IPS-20b (cell line): ENCODE data around the gene CHKA.

Experiments used
- H3K27ac ChIP-seq: one replicate; pipeline ENCODE4 v1.5.1; 2013; ENCODE audit warnings: low read length
- H3K27me3 ChIP-seq: 2 replicates; pipeline ENCODE4 v1.6.1; 2013; ENCODE audit warnings: mild to moderate bottlenecking, low read length, inconsistent platforms; ENCODE audit not compliant: insufficient read depth
- H3K36me3 ChIP-seq: 2 replicates; pipeline ENCODE4 v1.6.1; 2013; ENCODE audit warnings: low read depth, mild to moderate bottlenecking, inconsistent platforms, low read length, moderate library complexity; ENCODE audit not compliant: insufficient read depth
- H3K4me1 ChIP-seq: 2 replicates; pipeline ENCODE4 v1.6.1; 2013; ENCODE audit warnings: mild to moderate bottlenecking, control low read depth, inconsistent platforms, low read length, moderate library complexity; ENCODE audit not compliant: insufficient read depth
- H3K4me3 ChIP-seq: 2 replicates; pipeline ENCODE4 v1.5.1; 2013; ENCODE audit warnings: mild to moderate bottlenecking, low read length, inconsistent platforms
- H3K9ac ChIP-seq: 2 replicates; pipeline ENCODE4 v1.6.1; 2013; ENCODE audit warnings: low read depth, mild to moderate bottlenecking, inconsistent platforms, low read length, moderate library complexity
- H3K9me3 ChIP-seq: 2 replicates; pipeline ENCODE4 v1.6.1; 2013; ENCODE audit warnings: mild to moderate bottlenecking, low read depth, low read length, inconsistent platforms; ENCODE audit not compliant: insufficient read depth

CHKA gene

GRCh38 chr11:68122936-68123539, 1.9 kb upstream of the CHKA start:
- peaks cover 46% of the 10 kb centered on the region for H3K4me1 ChIP-seq
- peak overlapping the region; percentile 25; the same call in 1 of the 2 replicates for H3K9ac ChIP-seq
- peaks cover 4% of the 10 kb centered on the region; the same call in 1 of the 2 replicates for H3K36me3 ChIP-seq
- H3K27me3 ChIP-seq, result no peaks in the 10 kb centered on the region
- H3K4me3 ChIP-seq, result no peak overlapping the region
- H3K27ac ChIP-seq, result no peak overlapping the region
- H3K9me3 ChIP-seq, result no peaks in the 10 kb centered on the region

- peaks cover 21% of the 10 kb centered on the region; the same call in 1 of the 2 replicates for H3K36me3 ChIP-seq
- H3K9ac ChIP-seq, result peak overlapping the region; percentile 85; the same call in 1 of the 2 replicates
- peaks cover 29% of the 10 kb centered on the region for H3K4me1 ChIP-seq
- H3K27ac ChIP-seq, result no peak overlapping the region
- H3K4me3 ChIP-seq, result peak overlapping the region; percentile 94
- no peaks in the 10 kb centered on the region for H3K9me3 ChIP-seq
- no peaks in the 10 kb centered on the region for H3K27me3 ChIP-seq
Measured at GRCh38 chr11:68120273-68121066, 718 bp downstream of the CHKA start.

- Histone ChIP-seq H3K27me3 (no peaks in the 10 kb centered on the region), H3K9ac (peak overlapping the region; percentile 48; the same call in 1 of the 2 replicates), H3K4me3 (peak overlapping the region; percentile 94), H3K36me3 (peaks cover 27% of the 10 kb centered on the region), H3K9me3 (no peaks in the 10 kb centered on the region), H3K4me1 (peaks cover 26% of the 10 kb centered on the region), H3K27ac (no peak overlapping the region)
Measured at GRCh38 chr11:68118706-68119448, 2.3 kb downstream of the CHKA start.

GRCh38 chr11:68117853-68118470, 3.2 kb downstream of the CHKA start:
- no peak overlapping the region for H3K27ac ChIP-seq
- no peaks in the 10 kb centered on the region for H3K27me3 ChIP-seq
- peaks cover 25% of the 10 kb centered on the region for H3K4me1 ChIP-seq
- no peak overlapping the region for H3K9ac ChIP-seq
- H3K9me3 ChIP-seq, result no peaks in the 10 kb centered on the region
- peaks cover 27% of the 10 kb centered on the region for H3K36me3 ChIP-seq
- peak overlapping the region; percentile 94 for H3K4me3 ChIP-seq

GRCh38 chr11:68116974-68117373, 4.2 kb downstream of the CHKA start:
- H3K9me3 ChIP-seq, result no peaks in the 10 kb centered on the region
- peaks cover 18% of the 10 kb centered on the region for H3K4me1 ChIP-seq
- H3K9ac ChIP-seq, result no peak overlapping the region
- H3K27me3 ChIP-seq, result no peaks in the 10 kb centered on the region
- no peak overlapping the region for H3K4me3 ChIP-seq
- peaks cover 27% of the 10 kb centered on the region for H3K36me3 ChIP-seq
- no peak overlapping the region for H3K27ac ChIP-seq

- Histone ChIP-seq H3K9ac (no peak overlapping the region), H3K27ac (no peak overlapping the region), H3K27me3 (no peaks in the 10 kb centered on the region), H3K4me3 (no peak overlapping the region), H3K9me3 (no peaks in the 10 kb centered on the region), H3K36me3 (peaks cover 27% of the 10 kb centered on the region), H3K4me1 (peaks cover 18% of the 10 kb centered on the region)
Measured at GRCh38 chr11:68116126-68116525, 5.1 kb downstream of the CHKA start.

GRCh38 chr11:68115285-68115684, 5.9 kb downstream of the CHKA start:
- H3K4me1 ChIP-seq, result peaks cover 18% of the 10 kb centered on the region
- H3K9ac ChIP-seq, result no peak overlapping the region
- H3K27me3 ChIP-seq, result no peaks in the 10 kb centered on the region
- H3K27ac ChIP-seq, result no peak overlapping the region
- no peak overlapping the region for H3K4me3 ChIP-seq
- peaks cover 27% of the 10 kb centered on the region for H3K36me3 ChIP-seq
- no peaks in the 10 kb centered on the region for H3K9me3 ChIP-seq

GRCh38 chr11:68113986-68114385, 7.2 kb downstream of the CHKA start:
- H3K4me1 ChIP-seq, result peaks cover 14% of the 10 kb centered on the region

GRCh38 chr11:68107689-68108088, 13.5 kb downstream of the CHKA start:
- H3K4me3 ChIP-seq, result no peak overlapping the region
- H3K27me3 ChIP-seq, result no peaks in the 10 kb centered on the region
- no peaks in the 10 kb centered on the region for H3K9me3 ChIP-seq
- peaks cover 8% of the 10 kb centered on the region for H3K36me3 ChIP-seq
- H3K27ac ChIP-seq, result no peak overlapping the region
- peaks cover 7% of the 10 kb centered on the region for H3K4me1 ChIP-seq
- H3K9ac ChIP-seq, result no peak overlapping the region

More at GRCh38 chr11:68113986-68114385, 7.2 kb downstream of the CHKA start:
- Histone ChIP-seq H3K27ac (no peak overlapping the region), H3K4me3 (no peak overlapping the region), H3K9ac (no peak overlapping the region), H3K27me3 (no peaks in the 10 kb centered on the region), H3K36me3 (peaks cover 28% of the 10 kb centered on the region), H3K9me3 (no peaks in the 10 kb centered on the region)

GRCh38 chr11:68106165-68106940, 14.8 kb downstream of the CHKA start:
- Histone ChIP-seq H3K4me3 (no peak overlapping the region), H3K4me1 (peaks cover 7% of the 10 kb centered on the region), H3K27me3 (no peaks in the 10 kb centered on the region), H3K36me3 (peaks cover 8% of the 10 kb centered on the region), H3K9me3 (no peaks in the 10 kb centered on the region), H3K27ac (peak overlapping the region; percentile 1), H3K9ac (peak overlapping the region; percentile 32; the same call in 1 of the 2 replicates)
